Measurements from ENCODE around the gene PLA2G3.
"Not testable (repeated sequence)": the region's sequence is repeated elsewhere in the genome, so short reads cannot be mapped to it uniquely, and the experiment has no call there.

Gene PLA2G3

DNA sequence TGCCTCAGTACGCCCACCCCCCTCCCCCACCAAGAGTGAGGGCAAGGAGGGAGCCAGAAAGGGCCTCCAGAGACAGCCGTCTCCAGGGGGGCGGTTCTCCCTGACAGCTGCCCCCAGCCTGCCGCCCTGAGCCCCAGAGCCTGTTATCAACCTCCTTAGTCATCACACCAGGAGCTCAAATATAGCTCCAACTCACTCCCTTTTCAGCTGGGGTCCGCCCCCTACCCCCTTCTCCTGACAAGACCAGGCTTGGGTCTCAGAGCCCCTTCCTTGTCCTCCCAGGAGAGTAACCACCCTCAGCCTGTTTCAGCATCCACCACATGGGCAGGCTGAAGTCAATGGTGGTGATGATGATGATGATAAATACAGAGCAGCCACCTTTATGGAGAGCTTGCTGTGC is 20.1 kb downstream of the PLA2G3 start:
- TF ChIP-seq CTCF (IDR thresholded peaks at IDR 0.05; ENCODE audit: poor library complexity, severe bottlenecking) = no peak
- Histone ChIP-seq H3K27me3 (ENCODE audit: insufficient read depth, poor library complexity, severe bottlenecking) (no peaks in the 10 kb centered on the region), H3K27ac (ENCODE audit: poor library complexity, severe bottlenecking) (no peak overlapping the region)

DNA sequence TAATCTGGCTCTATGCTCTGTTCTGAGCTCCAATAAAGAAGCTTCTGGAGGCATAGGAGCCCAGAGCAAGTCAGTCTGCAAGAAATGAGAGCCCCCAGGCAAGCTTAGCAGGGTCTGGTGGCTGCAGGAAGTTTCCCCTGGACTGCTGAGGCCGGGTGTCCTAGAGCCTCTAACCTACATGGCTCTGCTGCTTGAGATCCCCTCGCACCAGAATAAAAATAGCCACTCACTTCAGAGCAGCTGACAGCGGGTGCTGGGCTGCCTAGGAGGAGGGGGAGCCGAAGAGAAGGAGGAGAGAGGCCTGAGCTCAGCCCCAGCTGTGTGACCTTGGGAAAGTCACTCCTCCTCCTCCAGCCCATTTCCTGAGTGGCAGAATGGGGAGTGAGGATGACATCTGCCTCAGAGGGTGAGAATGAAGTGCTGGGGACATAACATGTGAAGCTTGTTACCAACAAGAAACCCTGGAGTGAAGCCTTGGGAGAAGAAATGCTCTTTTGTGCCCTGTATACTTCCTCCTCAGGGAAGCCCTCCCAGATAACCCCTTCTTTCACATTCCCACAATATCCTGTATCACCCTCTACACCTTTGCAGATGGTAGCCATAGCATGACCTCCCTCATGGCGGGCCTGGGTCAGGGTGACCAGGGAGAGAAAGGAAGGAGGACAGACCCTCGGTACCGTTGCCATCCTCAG is 21.1 kb downstream of the PLA2G3 start:
- ATAC-seq (ENCODE audit: low read depth) (no peak), DNase-seq (ENCODE audit: low spot score) (no peak)
- no peak overlapping the region for H3K4me3 ChIP-seq (ENCODE audit: severe bottlenecking)

More for the DNA sequence above, 20.1 kb downstream of the PLA2G3 start:
- Histone ChIP-seq H3K9me3 (ENCODE audit: severe bottlenecking) (no peaks in the 10 kb centered on the region), H3K4me1 (ENCODE audit: insufficient read depth, poor library complexity, severe bottlenecking) (no peaks in the 10 kb centered on the region), H3K36me3 (ENCODE audit: low read depth) (no peaks in the 10 kb centered on the region), H3K4me3 (ENCODE audit: severe bottlenecking) (no peak overlapping the region)
- ATAC-seq (ENCODE audit: low read depth) (no peak), DNase-seq (ENCODE audit: low spot score) (no peak)

DNA sequence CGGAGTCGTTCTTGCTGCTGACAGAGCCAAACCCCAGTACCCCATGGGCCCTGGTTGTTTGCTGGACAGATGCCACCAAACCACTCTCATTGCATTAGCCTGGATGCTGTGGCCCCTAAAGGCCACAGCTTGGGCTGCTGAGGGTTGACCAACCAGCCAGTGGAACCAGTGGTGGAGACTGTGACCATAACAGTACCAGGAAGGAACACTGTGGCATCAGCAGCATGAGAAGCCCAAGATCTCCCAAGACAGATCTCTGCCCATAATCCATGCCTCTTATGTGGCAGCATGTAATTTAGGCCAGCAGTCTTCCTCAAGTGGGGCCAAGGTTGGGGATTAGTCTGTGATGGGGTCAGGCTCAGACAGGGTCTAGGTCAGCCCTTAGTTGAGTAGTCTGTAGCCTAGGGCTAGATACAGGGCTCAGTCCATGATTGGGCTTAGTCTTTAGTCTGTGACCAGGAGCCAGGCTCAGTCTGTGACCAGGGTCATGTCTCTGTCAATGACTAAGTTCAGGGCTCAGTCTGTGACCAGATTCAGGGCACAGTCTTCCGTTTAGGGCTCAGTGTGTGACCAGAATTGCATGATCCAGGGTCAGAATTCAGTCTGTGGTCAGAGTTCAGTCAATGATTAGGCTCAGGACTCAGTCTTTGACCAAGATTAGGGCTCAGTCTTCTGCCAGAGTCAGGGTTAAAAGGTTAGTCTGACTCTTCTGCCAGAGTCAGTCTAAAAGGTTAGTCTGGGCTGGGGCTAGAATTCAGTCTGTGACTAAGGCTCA is 22.1 kb downstream of the PLA2G3 start:
- no peak for TF ChIP-seq CTCF (IDR thresholded peaks at IDR 0.05; ENCODE audit: poor library complexity, severe bottlenecking)
- no peak for ATAC-seq (ENCODE audit: low read depth)

More for the DNA sequence above, 21.1 kb downstream of the PLA2G3 start:
- H3K9me3 ChIP-seq (ENCODE audit: severe bottlenecking) = no peaks in the 10 kb centered on the region
- no peak for TF ChIP-seq CTCF (IDR thresholded peaks at IDR 0.05; ENCODE audit: poor library complexity, severe bottlenecking)
- no peaks in the 10 kb centered on the region for H3K27me3 ChIP-seq (ENCODE audit: insufficient read depth, poor library complexity, severe bottlenecking)
- H3K27ac ChIP-seq (ENCODE audit: poor library complexity, severe bottlenecking) = no peak overlapping the region
- no peaks in the 10 kb centered on the region for H3K4me1 ChIP-seq (ENCODE audit: insufficient read depth, poor library complexity, severe bottlenecking)
- H3K36me3 ChIP-seq (ENCODE audit: low read depth) = no peaks in the 10 kb centered on the region

GRCh38 chr22:31112547-31113091 is 27.7 kb downstream of the PLA2G3 start:
- ATAC-seq (ENCODE audit: low read depth) = not testable (repeated sequence)

More for the DNA sequence above, 22.1 kb downstream of the PLA2G3 start:
- H3K4me3 ChIP-seq (ENCODE audit: severe bottlenecking) = no peak overlapping the region
- H3K27ac ChIP-seq (ENCODE audit: poor library complexity, severe bottlenecking) = no peak overlapping the region
- no peaks in the 10 kb centered on the region for H3K27me3 ChIP-seq (ENCODE audit: insufficient read depth, poor library complexity, severe bottlenecking)
- H3K4me1 ChIP-seq (ENCODE audit: insufficient read depth, poor library complexity, severe bottlenecking) = no peaks in the 10 kb centered on the region
- H3K36me3 ChIP-seq (ENCODE audit: low read depth) = no peaks in the 10 kb centered on the region
- no peak for DNase-seq (ENCODE audit: low spot score)
- H3K9me3 ChIP-seq (ENCODE audit: severe bottlenecking) = no peaks in the 10 kb centered on the region

DNA sequence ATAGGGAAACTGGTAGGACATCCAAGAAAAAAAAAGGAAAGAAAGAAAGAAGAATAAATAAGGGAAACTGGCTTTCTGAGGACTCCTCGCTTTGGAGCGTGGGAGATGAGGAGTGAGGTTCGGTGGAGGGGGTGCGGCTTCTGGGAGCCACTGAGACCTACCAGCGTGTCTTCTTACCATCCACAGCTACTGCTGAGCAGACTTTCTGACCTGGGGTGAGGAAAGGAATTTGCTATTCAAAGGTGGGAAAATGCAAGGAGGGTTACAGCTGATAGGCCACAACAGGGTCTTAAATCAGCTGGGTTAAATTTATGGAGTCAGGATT is 32.5 kb downstream of the PLA2G3 start:
- Histone ChIP-seq H3K4me3 (ENCODE audit: severe bottlenecking) (peak overlapping the region; percentile 19), H3K4me1 (ENCODE audit: insufficient read depth, poor library complexity, severe bottlenecking) (peaks cover 6% of the 10 kb centered on the region), H3K9me3 (ENCODE audit: severe bottlenecking) (no peaks in the 10 kb centered on the region), H3K27ac (ENCODE audit: poor library complexity, severe bottlenecking) (no peak overlapping the region), H3K27me3 (ENCODE audit: insufficient read depth, poor library complexity, severe bottlenecking) (no peaks in the 10 kb centered on the region), H3K36me3 (ENCODE audit: low read depth) (peaks cover 5% of the 10 kb centered on the region)
- ATAC-seq (ENCODE audit: low read depth) (peak; percentile 6), DNase-seq (ENCODE audit: low spot score) (no peak)
- TF ChIP-seq CTCF (IDR thresholded peaks at IDR 0.05; ENCODE audit: poor library complexity, severe bottlenecking) = peak; percentile 82

More at GRCh38 chr22:31112547-31113091, 27.7 kb downstream of the PLA2G3 start:
- H3K27me3 ChIP-seq (ENCODE audit: insufficient read depth, poor library complexity, severe bottlenecking); H3K9me3 ChIP-seq (ENCODE audit: severe bottlenecking); H3K27ac ChIP-seq (ENCODE audit: poor library complexity, severe bottlenecking); H3K4me1 ChIP-seq (ENCODE audit: insufficient read depth, poor library complexity, severe bottlenecking); H3K4me3 ChIP-seq (ENCODE audit: severe bottlenecking); DNase-seq (ENCODE audit: low spot score); H3K36me3 ChIP-seq (ENCODE audit: low read depth): not testable (repeated sequence)

All from RWPE2 (cell line).